NB4 (cell line): Measurements from ENCODE around the gene UGGT2.

Experiments
- DNase-seq: peaks from one replicate; pipeline ENCODE4 v3.0.0; 2010; ENCODE audit warnings: low read depth
- H3K4me3 ChIP-seq: one replicate; pipeline ENCODE4 v1.5.1; 2011; ENCODE audit warnings: mild to moderate bottlenecking, low read depth, low read length, moderate library complexity
- CTCF ChIP-seq: IDR thresholded peaks from one replicate; pipeline ENCODE4 v1.5.1; 2012; ENCODE audit warnings: low read depth, low read length
- MAX ChIP-seq: IDR thresholded peaks from 2 replicates; pipeline ENCODE4 v1.6.1; 2011; ENCODE audit warnings: low read depth, low read length
- MYC ChIP-seq: IDR thresholded peaks from 2 replicates; pipeline ENCODE4 v1.6.1; 2011; ENCODE audit warnings: low read depth, low read length
- POLR2A ChIP-seq: IDR thresholded peaks from 2 replicates; pipeline ENCODE4 v1.6.1; 2011; ENCODE audit warnings: mild to moderate bottlenecking; ENCODE audit not compliant: insufficient read length; ENCODE audit errors: extremely low read depth

UGGT2 gene

GRCh38 chr13:96053003-96053703, at the start of gene UGGT2:
Gene UGGT2, minus strand, starts transcription at chr13:96053401. Its CDS starts 89 bp downstream, at chr13:96053312.
- H3K4me3 ChIP-seq: peak within 1 kb of the TSS; percentile 89
- peak; percentile 93 for DNase-seq
- TF ChIP-seq MAX (peak; percentile 89), CTCF (no peak), MYC (peak; percentile 94), POLR2A (peak; percentile 92)

- H3K4me3 ChIP-seq: no peak overlapping the region
- no peak for DNase-seq
- TF ChIP-seq CTCF: no peak
- TF ChIP-seq MYC: no peak
- no peak for TF ChIP-seq POLR2A
- TF ChIP-seq MAX: no peak
Observed at GRCh38 chr13:96100457-96101220, 47.4 kb upstream of the UGGT2 start.

GRCh38 chr13:96093296-96094006, 40.2 kb upstream of the UGGT2 start:
- no peak overlapping the region for H3K4me3 ChIP-seq
- no peak for DNase-seq
- TF ChIP-seq CTCF: no peak
- no peak for TF ChIP-seq POLR2A
- no peak for TF ChIP-seq MYC
- TF ChIP-seq MAX: no peak

- DNase-seq: no peak
- H3K4me3 ChIP-seq: no peak overlapping the region
Observed at GRCh38 chr13:96091164-96092117, 38.2 kb upstream of the UGGT2 start.

More at GRCh38 chr13:96091164-96092117, 38.2 kb upstream of the UGGT2 start:
- TF ChIP-seq POLR2A (no peak), MYC (no peak), CTCF (no peak), MAX (no peak)
